GM12878 (cell line): ENCODE results near the gene B4GALT1. TPM values are rescaled to one million over a fixed set of nuclear protein-coding genes. Genes with fewer than 3 reads are reported as not detected.

ENCODE experiments used
- ATF3 ChIP-seq: IDR thresholded peaks from 2 replicates; pipeline ENCODE4 v1.6.1; 2011; ENCODE audit warnings: low read depth, mild to moderate bottlenecking, low read length, moderate library complexity, borderline replicate concordance; ENCODE audit errors: extremely low read depth
- BCL3 ChIP-seq: IDR thresholded peaks from 2 replicates; pipeline ENCODE4 v1.6.1; 2011; ENCODE audit warnings: borderline replicate concordance, low read depth, mild to moderate bottlenecking, moderate library complexity, low read length; ENCODE audit not compliant: insufficient read depth, poor library complexity, severe bottlenecking
- BMI1 ChIP-seq: fragments of 450-650 bp; IDR thresholded peaks from 2 replicates; pipeline ENCODE4 v1.6.1; 2016; ENCODE audit warnings: mild to moderate bottlenecking, moderate library complexity, borderline replicate concordance
- CBFB ChIP-seq: IDR thresholded peaks from 2 replicates; pipeline ENCODE4 v1.6.1; 2016; ENCODE audit warnings: antibody characterized with exemption, low read depth
- E4F1 ChIP-seq: fragments of 450-650 bp; IDR thresholded peaks from 2 replicates; pipeline ENCODE4 v1.6.1; 2018; ENCODE audit warnings: borderline replicate concordance, mild to moderate bottlenecking; ENCODE audit not compliant: partially characterized antibody
- HSF1 ChIP-seq: fragments of 150-350 bp; IDR thresholded peaks from 2 replicates; pipeline ENCODE4 v1.6.1; 2014; ENCODE audit warnings: mild to moderate bottlenecking, low read depth, low read length
- KLF5 ChIP-seq: fragments of 450-650 bp; IDR thresholded peaks from 2 replicates; pipeline ENCODE4 v1.6.1; 2014; ENCODE audit warnings: mild to moderate bottlenecking; ENCODE audit not compliant: partially characterized antibody
- MTA2 ChIP-seq: fragments of 450-650 bp; IDR thresholded peaks from 2 replicates; pipeline ENCODE4 v1.6.1; 2016; ENCODE audit warnings: low read depth, mild to moderate bottlenecking, moderate library complexity
- NR2C2 ChIP-seq: IDR thresholded peaks from 2 replicates; pipeline ENCODE4 v1.6.1; 2011; ENCODE audit warnings: borderline replicate concordance, low read depth; ENCODE audit not compliant: control insufficient read depth, insufficient read length
- REST ChIP-seq: IDR thresholded peaks from 2 replicates; pipeline ENCODE4 v1.6.1; 2012; ENCODE audit warnings: mild to moderate bottlenecking, low read depth, low read length
- SIX5 ChIP-seq: IDR thresholded peaks from 2 replicates; pipeline ENCODE4 v1.6.1; 2011; ENCODE audit warnings: mild to moderate bottlenecking, low read depth, low read length, moderate library complexity; ENCODE audit not compliant: severe bottlenecking
- TCF12 ChIP-seq: IDR thresholded peaks from 2 replicates; pipeline ENCODE4 v1.6.1; 2011; ENCODE audit warnings: low read depth, mild to moderate bottlenecking, low read length
- TCF7 ChIP-seq: IDR thresholded peaks from 2 replicates; pipeline ENCODE4 v1.6.1; 2014; ENCODE audit warnings: antibody characterized with exemption, borderline replicate concordance
- WRNIP1 ChIP-seq: IDR thresholded peaks from 2 replicates; pipeline ENCODE4 v1.6.1; 2011; ENCODE audit warnings: low read depth, low read length, improper control_type of control experiment, borderline replicate concordance
- YY1 ChIP-seq: IDR thresholded peaks from 2 replicates; pipeline ENCODE4 v1.6.1; 2011; ENCODE audit warnings: low read depth, mild to moderate bottlenecking, low read length
- ZBTB33 ChIP-seq: fragments of 450-650 bp; IDR thresholded peaks from 2 replicates; pipeline ENCODE4 v1.6.1; 2017; ENCODE audit warnings: mild to moderate bottlenecking
- ZNF24 ChIP-seq: fragments of 450-650 bp; IDR thresholded peaks from 2 replicates; pipeline ENCODE4 v1.6.1; 2017; ENCODE audit warnings: antibody characterized with exemption, mild to moderate bottlenecking
- polyA plus RNA-seq, 11 experiments: library from polyadenylated mRNA; depleted of rRNA in 4 of 11; unstranded in 6 of 11; stranded (reverse) in 5 of 11; fragments of >200 nt; fragmentation: Nextera tagmentation in 4 of 11; fragmentation: Illumina TruSeq in 1 of 11; extraction: Ambion mirVana in 4 of 11; extraction: Trizol in 1 of 11; gene quantifications; 1 replicate in 1 of 11; 2 replicates in 10 of 11; pipeline versions ENCODE4 v1.2.1 to v1.2.3, GENCODE V29; 2011 to 2016; ENCODE audit warnings: inconsistent platforms in 2 of 11, missing spikeins in 2 of 11, low read depth in 1 of 11
- total RNA-seq, 4 experiments: library from RNA; depleted of rRNA in 3 of 4; stranded (reverse); fragments of >200 nt in 3 of 4; fragmentation: Illumina TruSeq in 1 of 4; extraction: Trizol in 1 of 4; gene quantifications; 2 replicates each; pipeline versions ENCODE4 v1.2.1 to v1.2.3, GENCODE V29; 2013 to 2021

Gene B4GALT1
- total and polyA plus RNA-seq, 10 of the 15 experiments (the other 5 are each of a cell fraction or from before 2014, with no cell fraction given) = 12.7 to 79.0 (median 41.0) TPM

- TF ChIP-seq WRNIP1 (no peak), HSF1 (no peak), ZNF24 (peak; percentile 49; the same call in 1 of the 2 replicates), KLF5 (no peak), REST (no peak), TCF7 (no peak), MTA2 (no peak), ZBTB33 (no peak), E4F1 (no peak), ATF3 (no peak), TCF12 (0 out of 2 replicates have a peak, but pooled peaks have one; percentile 8), CBFB (no peak), NR2C2 (no peak), BMI1 (no peak), YY1 (peak; percentile 28), BCL3 (peak; percentile 30), SIX5 (no peak)
Measured at GRCh38 chr9:33167084-33167971, at the start of gene B4GALT1 (continued).
